GM21526 (cell line): Measurements from ENCODE around the gene PSMB1.
"Not testable (repeated sequence)": the region's sequence is repeated elsewhere in the genome, so short reads cannot be mapped to it uniquely, and the experiment has no call there.

Source experiments
- ATAC-seq: cut with Tn5 transposase; IDR thresholded peaks from one replicate; pipeline ENCODE4 v1.9.1; 2021; ENCODE audit warnings: moderate library complexity; ENCODE audit not compliant: unreplicated experiment, low FRiP score

PSMB1 gene

GRCh38 chr6:170536671-170537070 lies 16.4 kb downstream of the PSMB1 start:
- no peak for ATAC-seq

GRCh38 chr6:170535004-170535403 lies 18.1 kb downstream of the PSMB1 start:
- no peak for ATAC-seq

DNA sequence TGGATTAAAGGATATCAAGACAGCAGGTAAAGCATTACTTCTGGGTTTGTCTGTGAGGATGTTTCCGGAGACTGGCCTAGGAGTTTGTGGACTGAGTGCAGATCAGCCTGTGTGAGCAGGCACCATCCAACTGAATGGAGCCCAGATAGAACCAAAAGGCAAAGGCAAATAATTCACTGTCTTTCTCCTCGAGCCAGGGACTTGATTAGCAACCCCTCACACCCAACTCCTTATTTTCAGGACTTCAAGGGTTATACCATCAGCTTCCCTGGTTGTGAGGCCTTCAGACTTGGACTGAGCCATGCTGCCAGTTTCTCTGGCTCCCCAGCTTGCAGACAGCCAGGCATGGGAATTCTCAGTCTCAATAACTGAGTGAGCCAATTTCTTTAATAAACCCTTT lies 19.3 kb downstream of the PSMB1 start:
- ATAC-seq = no peak

DNA sequence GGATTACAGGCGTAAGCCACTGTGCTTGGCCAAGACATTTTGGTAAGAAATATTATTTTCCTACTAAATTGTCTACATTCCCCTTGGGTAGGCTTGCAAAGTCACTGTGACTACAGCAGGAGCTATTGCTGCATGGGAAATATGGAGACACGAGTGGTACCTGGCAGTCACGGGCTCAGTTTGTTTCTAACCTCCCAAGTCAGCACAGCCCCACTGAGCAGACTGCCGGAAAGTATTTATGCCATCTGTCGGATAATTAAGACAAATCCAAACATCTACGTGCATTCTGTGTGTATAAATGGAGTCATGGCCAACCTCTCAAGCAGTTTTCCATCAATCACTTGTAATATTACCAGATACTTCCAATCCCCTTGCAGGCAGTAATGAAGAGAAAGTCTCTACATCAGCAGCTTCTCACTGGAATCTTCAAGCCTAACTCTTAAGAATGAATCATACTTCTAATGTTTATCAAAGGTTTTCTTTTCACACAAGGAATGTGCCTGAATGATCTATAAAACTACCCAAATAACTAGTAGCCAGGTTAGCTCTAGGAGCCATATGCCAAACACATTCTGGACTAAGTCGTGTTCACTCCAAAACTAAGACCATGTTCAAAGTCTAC lies 20.1 kb downstream of the PSMB1 start:
- no peak for ATAC-seq

- ATAC-seq = peak; percentile 69
Measured at GRCh38 chr6:170529839-170530469, 23.2 kb downstream of the PSMB1 start.

- not testable (repeated sequence) for ATAC-seq
Measured at GRCh38 chr6:170527995-170528394, 25.1 kb downstream of the PSMB1 start.

- no peak for ATAC-seq
Measured at GRCh38 chr6:170525795-170526194, 27.3 kb downstream of the PSMB1 start.

GRCh38 chr6:170524172-170524502 lies 29.0 kb downstream of the PSMB1 start:
- no peak for ATAC-seq

- ATAC-seq = no peak
Measured at GRCh38 chr6:170523256-170524171, 29.6 kb downstream of the PSMB1 start.

GRCh38 chr6:170522565-170523183 lies 30.4 kb downstream of the PSMB1 start:
- ATAC-seq = no peak

DNA sequence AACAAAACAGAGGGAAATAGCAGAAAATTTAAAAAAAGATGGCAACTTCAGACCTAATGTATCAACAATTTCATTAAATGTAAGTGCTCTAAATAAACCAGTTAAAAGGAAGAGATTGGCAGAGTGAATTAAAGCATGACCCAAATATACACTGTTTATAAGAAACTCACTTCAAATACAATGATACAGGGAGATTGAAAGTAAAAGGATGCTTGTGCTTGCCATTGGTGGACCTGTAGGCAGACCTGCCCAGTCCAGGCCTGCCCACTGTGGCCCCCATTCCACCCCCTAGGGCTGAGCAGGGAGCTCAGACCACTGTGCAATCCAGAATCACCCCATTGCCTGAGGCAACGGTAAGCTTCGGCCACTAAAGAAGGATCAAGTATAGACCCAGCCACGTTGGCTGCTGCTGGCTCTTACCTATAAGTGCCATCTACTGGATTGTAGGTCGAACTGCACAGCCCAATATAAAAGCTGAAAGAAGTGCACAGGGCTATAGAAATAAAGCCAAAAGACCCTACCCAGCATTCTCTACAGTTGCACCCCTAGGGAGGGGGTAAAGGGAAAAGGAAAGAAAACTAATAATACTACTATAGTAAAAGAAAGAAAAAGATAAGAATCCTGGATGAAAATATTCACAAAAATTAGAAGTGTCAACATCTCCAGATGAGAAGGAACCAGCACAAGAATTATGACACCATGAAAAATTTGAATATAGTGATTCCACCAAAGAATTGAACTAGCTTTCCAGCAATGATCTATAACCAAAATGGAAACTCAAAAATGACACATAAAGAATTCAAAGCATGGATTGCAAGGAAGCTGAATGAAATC lies 36.1 kb downstream of the PSMB1 start:
- ATAC-seq = peak; percentile 96

GRCh38 chr6:170514908-170515307 lies 38.2 kb downstream of the PSMB1 start:
- no peak for ATAC-seq

DNA sequence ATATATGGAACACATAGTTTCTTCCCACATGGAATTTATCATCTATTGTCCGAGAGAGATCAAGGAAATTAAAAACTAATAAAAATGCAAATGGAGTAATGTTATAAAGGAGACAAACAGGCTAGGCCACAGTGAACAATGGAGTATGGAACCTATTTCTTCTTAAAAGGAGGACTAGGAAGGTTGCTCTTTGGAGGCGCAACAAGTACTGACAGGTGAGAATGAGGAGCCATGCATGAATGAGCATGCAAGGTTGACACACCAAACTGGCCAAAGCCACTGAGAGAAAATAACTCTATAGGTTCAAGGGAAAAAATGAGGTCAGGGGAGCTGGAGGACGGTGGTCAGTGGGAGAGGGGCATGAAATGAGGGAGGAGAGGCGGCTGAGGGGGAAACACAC lies 40.9 kb downstream of the PSMB1 start:
- no peak for ATAC-seq

DNA sequence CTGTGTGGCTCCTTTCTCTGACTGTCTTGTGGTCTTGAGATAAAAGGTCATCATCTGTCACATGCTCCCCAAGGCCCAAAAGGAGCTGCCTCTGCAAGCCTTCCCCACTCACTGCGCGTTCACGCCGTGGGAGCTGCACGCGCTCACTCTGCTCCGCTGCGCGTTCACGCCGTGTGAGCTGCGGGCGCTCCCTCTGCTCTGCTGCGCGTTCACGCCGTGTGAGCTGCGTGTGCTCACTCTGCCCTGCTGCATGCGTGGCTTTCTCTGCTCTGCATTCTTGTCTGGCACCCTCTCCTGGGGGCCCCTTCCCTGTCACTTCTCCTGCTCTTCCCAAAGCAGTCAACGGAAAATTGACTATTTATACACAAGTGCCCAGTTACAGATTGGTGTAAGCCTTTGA lies 42.5 kb downstream of the PSMB1 start:
- ATAC-seq = no peak

DNA sequence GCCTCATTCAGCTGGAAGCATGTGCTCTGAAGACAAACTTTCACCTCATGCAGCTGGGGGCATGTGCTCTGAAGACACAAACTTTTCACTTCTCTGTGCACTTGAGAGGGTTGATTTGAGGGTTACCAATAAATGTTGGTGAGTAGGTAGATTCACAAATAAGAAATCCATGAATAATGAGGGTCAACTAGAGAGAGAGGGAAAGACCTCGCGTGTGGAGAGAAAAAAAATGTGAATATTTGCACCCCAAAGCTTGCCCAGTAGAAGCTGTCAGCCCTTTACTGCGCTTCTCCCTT lies 43.4 kb downstream of the PSMB1 start:
- ATAC-seq = no peak

DNA sequence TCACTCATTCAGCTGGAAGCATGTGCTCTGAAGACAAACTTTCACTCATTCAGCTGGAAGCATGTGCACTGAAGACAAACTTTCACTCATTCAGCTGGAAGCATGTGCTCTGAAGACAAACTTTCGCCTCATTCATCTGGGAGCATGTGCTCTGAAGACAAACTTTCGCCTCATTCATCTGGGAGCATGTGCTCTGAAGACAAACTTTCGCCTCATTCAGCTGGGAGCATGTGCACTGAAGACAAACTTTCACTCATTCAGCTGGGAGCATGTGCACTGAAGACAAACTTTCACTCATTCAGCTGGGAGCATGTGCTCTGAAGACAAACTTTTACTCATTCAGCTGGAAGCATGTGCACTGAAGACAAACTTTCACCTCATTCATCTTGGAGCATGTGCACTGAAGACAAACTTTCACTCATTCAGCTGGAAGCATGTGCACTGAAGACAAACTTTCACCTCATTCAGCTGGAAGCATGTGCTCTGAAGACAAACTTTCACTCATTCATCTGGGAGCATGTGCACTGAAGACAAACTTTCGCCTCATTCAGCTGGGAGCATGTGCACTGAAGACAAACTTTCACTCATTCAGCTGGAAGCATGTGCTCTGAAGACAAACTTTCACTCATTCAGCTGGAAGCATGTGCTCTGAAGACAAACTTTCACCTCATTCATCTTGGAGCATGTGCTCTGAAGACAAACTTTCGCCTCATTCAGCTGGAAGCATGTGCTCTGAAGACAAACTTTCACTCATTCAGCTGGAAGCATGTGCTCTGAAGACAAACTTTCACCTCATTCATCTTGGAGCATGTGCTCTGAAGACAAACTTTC lies 44.0 kb downstream of the PSMB1 start:
- not testable (repeated sequence) for ATAC-seq

GRCh38 chr6:170508275-170508674 lies 44.8 kb downstream of the PSMB1 start:
- ATAC-seq = not testable (repeated sequence)

GRCh38 chr6:170507728-170508127 lies 45.4 kb downstream of the PSMB1 start:
- ATAC-seq = not testable (repeated sequence)

DNA sequence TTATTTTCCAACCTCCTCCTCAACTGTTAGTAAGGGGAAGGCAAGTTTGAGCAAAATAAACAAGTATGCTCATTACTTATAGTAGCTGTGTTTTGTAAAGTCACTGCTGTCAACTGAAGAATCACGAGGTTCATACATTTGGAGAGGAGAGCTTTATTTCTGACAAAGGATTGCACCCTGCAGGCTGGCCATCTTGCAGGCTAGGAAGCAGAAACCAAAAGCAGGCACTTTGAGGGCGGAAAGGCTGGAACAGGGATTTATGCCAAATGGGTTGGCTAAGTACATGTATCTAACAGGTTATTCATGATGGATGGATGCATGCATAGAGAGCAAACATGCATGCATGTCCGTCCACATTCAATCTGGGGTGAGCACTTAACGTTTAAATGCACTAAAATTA lies 46.7 kb downstream of the PSMB1 start:
- ATAC-seq = no peak

DNA sequence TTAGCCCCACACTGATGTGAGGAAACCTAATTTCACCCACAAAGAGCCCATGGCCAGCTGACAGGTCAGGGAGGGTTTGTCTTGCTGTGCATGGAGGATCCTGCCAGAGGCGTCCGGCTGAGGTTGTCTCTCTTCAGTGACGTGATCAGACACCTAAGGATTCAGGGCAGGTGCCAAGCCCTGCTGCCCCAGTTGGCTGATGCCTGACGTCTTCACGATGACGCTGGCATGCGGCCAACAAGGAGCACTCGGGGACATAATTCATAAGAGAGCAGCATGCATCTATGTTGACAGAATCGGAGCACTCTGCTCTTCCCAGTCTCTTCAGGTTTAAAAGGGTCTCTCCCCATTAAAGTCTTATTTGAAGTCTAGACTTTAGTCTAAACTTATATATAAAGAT lies 47.8 kb downstream of the PSMB1 start:
- ATAC-seq = no peak
